A549 (cell line): ENCODE results near the gene PRKX. TPM values are rescaled to one million over a fixed set of nuclear protein-coding genes. Genes with fewer than 3 reads are reported as not detected.
A peak's percentile ranks its signal among the peaks of the same experiment; 100 is the strongest.

Experiments
- ATAC-seq, 2 experiments: fragments of 200-7000 bp in 1 of 2; fragments of >200 bp in 1 of 2; cut with Nextera tagmentation in 1 of 2; cut with Tn5 transposase in 1 of 2; 3 replicates each; pipeline versions ENCODE4 v1.8.0 to v1.9.1; 2018 to 2020; ENCODE audit warnings: mild to moderate bottlenecking in 1 of 2, moderate library complexity in 1 of 2
- CTCF ChIA-PET: fragments of 300-600 bp; sonication (Branson Sonifier 250); formaldehyde crosslinking; extraction: SDS; loops from one replicate; lab custom pipeline; 2021; ENCODE audit warnings: antibody characterized with exemption, inconsistent platforms; lab: Yijun Ruan, JAX
- POLR2A ChIA-PET: fragments of 350-600 bp; formaldehyde crosslinking; extraction: SDS; loops from one replicate; lab custom pipeline; 2021; ENCODE audit warnings: antibody characterized with exemption, inconsistent platforms; lab: Yijun Ruan, JAX
- DNase-seq, 2 experiments: peaks; one replicate each; pipeline versions ENCODE4 v3.0.0 to v3.0.0-alpha.2; 2011 to 2016; ENCODE audit warnings: low read depth in 1 of 2, low spot score in 1 of 2
- FAIRE-seq: peaks from 2 replicates; lab custom pipeline; 2011; peaks lifted over from hg19 to GRCh38; lab: Jason Lieb, UNC
- H3K27ac ChIP-seq, 2 experiments: fragments of >200 bp; sonication (Bioruptor Twin); formaldehyde crosslinking; 3 replicates each; pipeline ENCODE4 v1.5.1; 2016 to 2017
- H3K4me1 ChIP-seq: fragments of >200 bp; sonication (Bioruptor Twin); formaldehyde crosslinking; 3 replicates; pipeline ENCODE4 v1.6.1; 2016
- H3K4me2 ChIP-seq: fragments of >200 bp; sonication (Bioruptor Twin); formaldehyde crosslinking; 3 replicates; pipeline ENCODE4 v1.6.1; 2016
- H3K4me3 ChIP-seq: fragments of >200 bp; sonication (Bioruptor Twin); formaldehyde crosslinking; 3 replicates; pipeline ENCODE4 v1.5.1; 2016
- H3K9me3 ChIP-seq: fragments of >200 bp; sonication (Bioruptor Twin); formaldehyde crosslinking; 3 replicates; pipeline ENCODE4 v1.6.1; 2016
- ATOH8 ChIP-seq: fragments of 250-450 bp; sonication (Bioruptor Pico); IDR thresholded peaks from 2 replicates; pipeline ENCODE4 v1.5.0; 2020; ENCODE audit warnings: low read depth, mild to moderate bottlenecking, moderate library complexity
- BCL3 ChIP-seq: fragments of >200 bp; sonication (Bioruptor Twin); formaldehyde crosslinking; IDR thresholded peaks from 3 replicates; pipeline ENCODE4 v1.6.1; 2016
- CBX2 ChIP-seq: fragments of 200-600 bp; sonication (generic); IDR thresholded peaks from 2 replicates; pipeline ENCODE4 v1.6.1; 2016; ENCODE audit warnings: low read depth, mild to moderate bottlenecking, borderline replicate concordance
- CHD4 ChIP-seq: fragments of 200-600 bp; sonication (generic); IDR thresholded peaks from 2 replicates; pipeline ENCODE4 v1.6.1; 2016; ENCODE audit warnings: antibody characterized with exemption, mild to moderate bottlenecking, borderline replicate concordance
- E2F6 ChIP-seq: IDR thresholded peaks from 2 replicates; pipeline ENCODE4 v1.6.1; 2012; ENCODE audit warnings: low read depth, borderline replicate concordance
- EHF ChIP-seq: fragments of 250-450 bp; sonication (Bioruptor Pico); IDR thresholded peaks from 2 replicates; pipeline ENCODE4 v1.5.0; 2020; ENCODE audit warnings: mild to moderate bottlenecking
- FOSB ChIP-seq: fragments of 250-450 bp; sonication (Bioruptor Pico); IDR thresholded peaks from 2 replicates; pipeline ENCODE4 v1.5.0; 2020; ENCODE audit warnings: mild to moderate bottlenecking, moderate library complexity
- HEYL ChIP-seq: fragments of 250-450 bp; sonication (Bioruptor Pico); IDR thresholded peaks from 2 replicates; pipeline ENCODE4 v1.8.0; 2021; ENCODE audit warnings: mild to moderate bottlenecking, moderate library complexity
- HMGXB4 ChIP-seq: fragments of 250-450 bp; sonication (Bioruptor Pico); IDR thresholded peaks from 2 replicates; pipeline ENCODE4 v1.5.0; 2021; ENCODE audit warnings: mild to moderate bottlenecking, moderate library complexity, borderline replicate concordance
- HOXA7 ChIP-seq: fragments of 250-450 bp; sonication (Bioruptor Pico); IDR thresholded peaks from 2 replicates; pipeline ENCODE4 v1.5.0; 2020; ENCODE audit warnings: mild to moderate bottlenecking, moderate library complexity
- HOXB13 ChIP-seq: fragments of 250-450 bp; sonication (Bioruptor Pico); IDR thresholded peaks from 2 replicates; pipeline ENCODE4 v1.5.0; 2020; ENCODE audit warnings: low read depth, mild to moderate bottlenecking, moderate library complexity
- HOXB5 ChIP-seq: fragments of 250-450 bp; sonication (Bioruptor Pico); IDR thresholded peaks from 2 replicates; pipeline ENCODE4 v1.5.0; 2020; ENCODE audit warnings: mild to moderate bottlenecking, moderate library complexity
- JUNB ChIP-seq: fragments of >200 bp; sonication (Bioruptor Twin); formaldehyde crosslinking; IDR thresholded peaks from 2 replicates; pipeline ENCODE4 v1.6.1; 2016
- KDM1A ChIP-seq: fragments of 200-600 bp; sonication (generic); IDR thresholded peaks from 2 replicates; pipeline ENCODE4 v1.6.1; 2016; ENCODE audit warnings: low read depth, mild to moderate bottlenecking
- KDM5A ChIP-seq: fragments of 200-600 bp; sonication (generic); IDR thresholded peaks from 2 replicates; pipeline ENCODE4 v1.6.1; 2016; ENCODE audit warnings: antibody characterized with exemption, mild to moderate bottlenecking
- MAX ChIP-seq: IDR thresholded peaks from 2 replicates; pipeline ENCODE4 v1.6.1; 2012
- MAZ ChIP-seq: fragments of 150-350 bp; IDR thresholded peaks from 2 replicates; pipeline ENCODE4 v1.6.1; 2014; ENCODE audit warnings: antibody characterized with exemption, low read depth, low read length, borderline replicate concordance
- NFE2L2 ChIP-seq: fragments of 150-350 bp; conservative IDR thresholded peaks from 2 replicates; pipeline ENCODE4 v1.6.1; 2014; ENCODE audit warnings: low read length
- NPAS2 ChIP-seq: fragments of 250-450 bp; sonication (Bioruptor Pico); IDR thresholded peaks from 2 replicates; pipeline ENCODE4 v1.8.0; 2022; ENCODE audit warnings: mild to moderate bottlenecking, moderate library complexity, borderline replicate concordance
- NR3C1 ChIP-seq: fragments of >200 bp; sonication (Bioruptor Twin); formaldehyde crosslinking; IDR thresholded peaks from 3 replicates; pipeline ENCODE4 v1.6.1; 2017
- POLR2A ChIP-seq: IDR thresholded peaks from 2 replicates; pipeline ENCODE4 v1.6.1; 2012; ENCODE audit warnings: mild to moderate bottlenecking, low read length
- RAD21 ChIP-seq, 2 experiments: fragments of >200 bp in 1 of 2; sonication (Bioruptor Twin) in 1 of 2; formaldehyde crosslinking in 1 of 2; IDR thresholded peaks in 1 of 2; conservative IDR thresholded peaks in 1 of 2; 2 replicates in 1 of 2; 3 replicates in 1 of 2; pipeline ENCODE4 v1.6.1; 2012 to 2018; ENCODE audit warnings: inconsistent platforms in 1 of 2
- RARB ChIP-seq: fragments of 250-450 bp; sonication (Bioruptor Pico); IDR thresholded peaks from 2 replicates; pipeline ENCODE4 v1.8.0; 2021; ENCODE audit warnings: mild to moderate bottlenecking, moderate library complexity
- RNF2 ChIP-seq: fragments of 200-600 bp; sonication (generic); IDR thresholded peaks from 2 replicates; pipeline ENCODE4 v1.6.1; 2016; ENCODE audit warnings: low read depth, mild to moderate bottlenecking, antibody characterized with exemption, moderate library complexity, borderline replicate concordance
- TFCP2L1 ChIP-seq: fragments of 250-450 bp; sonication (Bioruptor Pico); IDR thresholded peaks from 2 replicates; pipeline ENCODE4 v1.5.0; 2021; ENCODE audit warnings: mild to moderate bottlenecking
- ZC3H11A ChIP-seq: fragments of 450-650 bp; IDR thresholded peaks from 2 replicates; pipeline ENCODE4 v1.6.1; 2014; ENCODE audit warnings: antibody characterized with exemption, mild to moderate bottlenecking
- ZNF302 ChIP-seq: fragments of 250-450 bp; sonication (Bioruptor Pico); IDR thresholded peaks from 2 replicates; pipeline ENCODE4 v1.9.0; 2021; ENCODE audit warnings: inconsistent platforms, mild to moderate bottlenecking, moderate library complexity
- ZSCAN20 ChIP-seq: fragments of 250-450 bp; sonication (Bioruptor Pico); IDR thresholded peaks from 2 replicates; pipeline ENCODE4 v1.8.0; 2022; ENCODE audit warnings: mild to moderate bottlenecking, moderate library complexity
- WGBS: methylation state at CpG from one replicate; pipeline ENCODE4 v1.1.6; 2017; ENCODE audit errors: missing lambda C conversion rate; 5-methylcytosine and 5-hydroxymethylcytosine counted together
- polyA plus RNA-seq, 4 experiments: library from polyadenylated mRNA; depleted of rRNA in 3 of 4; stranded (reverse); fragments of >200 nt; fragmentation: RNase III in 1 of 4; extraction: RNeasy Plus Mini Kit Qiagen cat#74134 plus additional on column Dnase treatment in 1 of 4; gene quantifications; 2 replicates in 3 of 4; 3 replicates in 1 of 4; pipeline ENCODE4 v1.2.3, GENCODE V29; 2011 to 2017

The PRKX gene
- polyA plus RNA-seq, 2 of the 4 experiments (the other 2 are of a cell fraction): 18.2 to 36.0 TPM

GRCh38 chrX:3757510-3758025 is 44.1 kb upstream of the PRKX start (continued):
- no peak for TF ChIP-seq MAX
- TF ChIP-seq NFE2L2: no peak
- no peak for TF ChIP-seq NR3C1
- no peak for TF ChIP-seq ATOH8 (CRISPR knock-in tag)
- TF ChIP-seq, all 56 proteins: peak for 0

- WGBS: 33% methylated on average over 3 of the region's 3 CpGs
- no peak overlapping the region for H3K4me2 ChIP-seq
- FAIRE-seq: no peak
Observed at GRCh38 chrX:3748052-3748559, 34.7 kb upstream of the PRKX start.

GRCh38 chrX:3743801-3744439 is 30.5 kb upstream of the PRKX start:
- WGBS: 8% methylated on average over 8 of the region's 8 CpGs
- H3K9me3 ChIP-seq: 0 out of 3 replicates have a peak, but pooled peaks cover 5% of the 10 kb centered on the region
- ChIA-PET POLR2A (interaction anchor here (0.7 kb wide), 1 partner anchor 34 kb away, joined by 5 read pairs; no protein-coding TSS in a partner anchor), CTCF (no interaction called here)
- no peak for ATAC-seq
- H3K4me1 ChIP-seq: no peaks in the 10 kb centered on the region
- H3K4me3 ChIP-seq: no peak overlapping the region
- no peak overlapping the region for H3K27ac ChIP-seq
- no peak for FAIRE-seq
- H3K4me2 ChIP-seq: 0 out of 3 replicates have a peak overlapping the region, but pooled peaks have one; percentile 32
- no peak for DNase-seq
- TF ChIP-seq KDM5A (no peak), ZNF302 (CRISPR knock-in tag) (no peak), HOXB13 (CRISPR knock-in tag) (no peak), CBX2 (no peak), HMGXB4 (CRISPR knock-in tag) (no peak), BCL3 (no peak), CHD4 (no peak), ZC3H11A (no peak), MAZ (no peak), EHF (CRISPR knock-in tag) (no peak), RAD21 (conservative IDR thresholded peaks at IDR 0.05 in 1 of 2, IDR thresholded peaks at IDR 0.05 in 1 of 2) (no peak), HOXB5 (no peak), POLR2A (no peak), E2F6 (no peak), MAX (no peak), NFE2L2 (no peak), KDM1A (no peak)

More at GRCh38 chrX:3748052-3748559, 34.7 kb upstream of the PRKX start:
- TF ChIP-seq FOSB (CRISPR knock-in tag) (no peak), RNF2 (no peak), TFCP2L1 (CRISPR knock-in tag) (no peak), HMGXB4 (CRISPR knock-in tag) (no peak), MAZ (no peak), ZSCAN20 (no peak), HOXB5 (no peak), RAD21 (conservative IDR thresholded peaks at IDR 0.05 in 1 of 2, IDR thresholded peaks at IDR 0.05 in 1 of 2) (no peak), RARB (CRISPR knock-in tag) (no peak), HEYL (CRISPR knock-in tag) (no peak), HOXA7 (no peak), KDM1A (no peak), NPAS2 (CRISPR knock-in tag) (no peak), NFE2L2 (no peak), JUNB (no peak)
- DNase-seq: no peak
- no peaks in the 10 kb centered on the region for H3K9me3 ChIP-seq
- ATAC-seq: no peak
- H3K4me1 ChIP-seq: no peaks in the 10 kb centered on the region
- ChIA-PET CTCF (interaction anchor here (0.9 kb wide), 1 partner anchor 109 kb away, joined by 3 read pairs; no protein-coding TSS in a partner anchor), POLR2A (no interaction called here)
- no peak overlapping the region for H3K27ac ChIP-seq
- no peak overlapping the region for H3K4me3 ChIP-seq
